ENCODE measurements around the gene SCN1B.

DNA sequence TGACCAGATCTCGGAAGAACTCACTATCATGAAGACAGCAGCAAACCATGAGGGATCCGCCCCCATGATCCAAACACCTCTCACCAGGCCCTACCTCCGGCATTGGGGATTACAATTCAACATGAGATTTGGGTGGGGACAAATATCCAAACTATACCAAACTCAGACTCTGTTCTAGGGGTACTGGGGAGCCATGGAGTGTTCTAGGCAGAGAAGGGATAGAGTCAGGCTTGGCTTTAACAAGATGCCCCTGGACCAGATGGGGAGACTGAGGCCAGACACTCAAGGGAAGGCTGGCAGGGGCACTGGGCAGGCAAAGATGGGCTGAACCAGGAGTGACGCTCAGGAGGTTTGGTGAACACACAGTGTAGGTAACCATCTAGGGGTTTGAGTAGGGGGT, 11.9 kb upstream of the SCN1B start:
- TF ChIP-seq, protein P1, sequence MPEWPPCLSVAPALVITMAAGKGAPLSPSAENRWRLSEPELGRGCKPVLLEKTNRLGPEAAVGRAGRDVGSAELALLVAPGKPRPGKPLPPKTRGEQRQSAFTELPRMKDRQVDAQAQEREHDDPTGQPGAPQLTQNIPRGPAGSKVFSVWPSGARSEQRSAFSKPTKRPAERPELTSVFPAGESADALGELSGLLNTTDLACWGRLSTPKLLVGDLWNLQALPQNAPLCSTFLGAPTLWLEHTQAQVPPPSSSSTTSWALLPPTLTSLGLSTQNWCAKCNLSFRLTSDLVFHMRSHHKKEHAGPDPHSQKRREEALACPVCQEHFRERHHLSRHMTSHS (tag by site-specific recombination; IDR thresholded peaks at IDR 0.05), result no peak
- TF ChIP-seq ZFP41 (tag by site-specific recombination; IDR thresholded peaks at IDR 0.05; ENCODE audit: borderline replicate concordance) (no peak), ZBTB20 (tag by site-specific recombination; IDR thresholded peaks at IDR 0.05) (no peak), CTCF (tag by site-specific recombination; IDR thresholded peaks at IDR 0.05) (no peak), YY1 (tag by site-specific recombination; IDR thresholded peaks at IDR 0.05) (no peak), REST (tag by site-specific recombination; IDR thresholded peaks at IDR 0.05) (no peak)
- TF ChIP-seq, protein P2, sequence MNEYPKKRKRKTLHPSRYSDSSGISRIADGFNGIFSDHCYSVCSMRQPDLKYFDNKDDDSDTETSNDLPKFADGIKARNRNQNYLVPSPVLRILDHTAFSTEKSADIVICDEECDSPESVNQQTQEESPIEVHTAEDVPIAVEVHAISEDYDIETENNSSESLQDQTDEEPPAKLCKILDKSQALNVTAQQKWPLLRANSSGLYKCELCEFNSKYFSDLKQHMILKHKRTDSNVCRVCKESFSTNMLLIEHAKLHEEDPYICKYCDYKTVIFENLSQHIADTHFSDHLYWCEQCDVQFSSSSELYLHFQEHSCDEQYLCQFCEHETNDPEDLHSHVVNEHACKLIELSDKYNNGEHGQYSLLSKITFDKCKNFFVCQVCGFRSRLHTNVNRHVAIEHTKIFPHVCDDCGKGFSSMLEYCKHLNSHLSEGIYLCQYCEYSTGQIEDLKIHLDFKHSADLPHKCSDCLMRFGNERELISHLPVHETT (tag by site-specific recombination; IDR thresholded peaks at IDR 0.05), result no peak

Measured in HEK293 (cell line).